OCI-LY1 (cell line): Measurements from ENCODE around the gene ICAM5.

Experiments
- H2AFZ ChIP-seq: fragments of 200-600 bp; sonication (generic), shearing (Covaris generic); 2 replicates; pipeline ENCODE4 v1.6.0; 2014; ENCODE audit warnings: antibody characterized with exemption, mild to moderate bottlenecking, low read length
- H3F3A ChIP-seq: fragments of 200-600 bp; sonication (generic), shearing (Covaris generic); 2 replicates; pipeline ENCODE4 v1.6.0; 2014; ENCODE audit warnings: mild to moderate bottlenecking, antibody characterized with exemption, low read length, moderate library complexity; ENCODE audit not compliant: insufficient read depth
- H3K27ac ChIP-seq: fragments of 200-600 bp; sonication (generic); 2 replicates; pipeline ENCODE4 v1.5.1; 2014; ENCODE audit warnings: low read length, mixed run types, mild to moderate bottlenecking, low read depth; ENCODE audit not compliant: poor library complexity, severe bottlenecking
- H3K27me3 ChIP-seq: fragments of 200-600 bp; sonication (generic); 2 replicates; pipeline ENCODE4 v1.6.0; 2014; ENCODE audit warnings: antibody characterized with exemption, mild to moderate bottlenecking, low read length, moderate library complexity; ENCODE audit not compliant: insufficient read depth
- H3K36me3 ChIP-seq: fragments of 200-600 bp; sonication (generic); 2 replicates; pipeline ENCODE4 v1.6.1; 2014; ENCODE audit warnings: mild to moderate bottlenecking, antibody characterized with exemption, low read length, moderate library complexity, mixed read lengths; ENCODE audit not compliant: insufficient read depth
- H3K4me1 ChIP-seq: fragments of 200-600 bp; sonication (generic); 2 replicates; pipeline ENCODE4 v1.5.1; 2014; ENCODE audit warnings: mild to moderate bottlenecking, low read length, moderate library complexity; ENCODE audit not compliant: insufficient read depth, severe bottlenecking
- H3K4me2 ChIP-seq: fragments of 200-600 bp; sonication (generic), shearing (Covaris generic); 2 replicates; pipeline ENCODE4 v1.6.1; 2014; ENCODE audit warnings: low read length
- H3K4me3 ChIP-seq: fragments of 200-600 bp; sonication (generic); 2 replicates; pipeline ENCODE4 v1.5.1; 2014; ENCODE audit warnings: low read length, low read depth, mild to moderate bottlenecking, mixed read lengths; ENCODE audit not compliant: poor library complexity, severe bottlenecking
- H3K79me2 ChIP-seq: fragments of 200-600 bp; shearing (Covaris generic); 2 replicates; pipeline ENCODE4 v1.6.1; 2016; ENCODE audit warnings: mixed run types, low read length, mixed read lengths; ENCODE audit not compliant: insufficient read depth
- H3K9ac ChIP-seq: fragments of 200-600 bp; sonication (generic), shearing (Covaris generic); 2 replicates; pipeline ENCODE4 v1.6.1; 2014; ENCODE audit warnings: mild to moderate bottlenecking, low read length, mixed read lengths
- H3K9me2 ChIP-seq: fragments of 200-600 bp; sonication (generic), shearing (Covaris generic); 2 replicates; pipeline ENCODE4 v1.6.1; 2014; ENCODE audit warnings: low read depth, mild to moderate bottlenecking, low read length, mixed read lengths
- H3K9me3 ChIP-seq: fragments of 200-600 bp; shearing (Covaris generic); 2 replicates; pipeline ENCODE4 v1.6.1; 2014; ENCODE audit warnings: low read length, mixed read lengths
- H4K20me1 ChIP-seq: fragments of 200-600 bp; sonication (generic), shearing (Covaris generic); 2 replicates; pipeline ENCODE4 v1.6.0; 2016; ENCODE audit warnings: mild to moderate bottlenecking, low read length; ENCODE audit not compliant: insufficient read depth
- EZH2 ChIP-seq: fragments of 200-600 bp; sonication (generic), shearing (Covaris generic); IDR thresholded peaks from 2 replicates; pipeline ENCODE4 v1.8.0; 2017; ENCODE audit warnings: borderline replicate concordance, mixed run types, mild to moderate bottlenecking, antibody characterized with exemption, low read length, moderate library complexity, mixed read lengths
- TF ChIP-seq, protein P1 (sequence below): fragments of 200-600 bp; sonication (generic), shearing (Covaris generic); IDR thresholded peaks from 2 replicates; pipeline ENCODE4 v1.5.1; 2017; ENCODE audit warnings: mild to moderate bottlenecking, antibody characterized with exemption, low read length, moderate library complexity, mixed read lengths

The ICAM5 gene

GRCh38 chr19:10318807-10319682 lies 29.3 kb downstream of the ICAM5 start:
- no peak overlapping the region for H3K9ac ChIP-seq
- no peaks in the 10 kb centered on the region for H3K9me2 ChIP-seq
- peaks cover 72% of the 10 kb centered on the region for H3K36me3 ChIP-seq
- H3K9me3 ChIP-seq: no peaks in the 10 kb centered on the region
- peaks cover 23% of the 10 kb centered on the region for H3K4me1 ChIP-seq
- H2AFZ ChIP-seq: no peak overlapping the region
- no peaks in the 10 kb centered on the region for H3K79me2 ChIP-seq
- no peaks in the 10 kb centered on the region for H4K20me1 ChIP-seq
- TF ChIP-seq, protein P1, sequence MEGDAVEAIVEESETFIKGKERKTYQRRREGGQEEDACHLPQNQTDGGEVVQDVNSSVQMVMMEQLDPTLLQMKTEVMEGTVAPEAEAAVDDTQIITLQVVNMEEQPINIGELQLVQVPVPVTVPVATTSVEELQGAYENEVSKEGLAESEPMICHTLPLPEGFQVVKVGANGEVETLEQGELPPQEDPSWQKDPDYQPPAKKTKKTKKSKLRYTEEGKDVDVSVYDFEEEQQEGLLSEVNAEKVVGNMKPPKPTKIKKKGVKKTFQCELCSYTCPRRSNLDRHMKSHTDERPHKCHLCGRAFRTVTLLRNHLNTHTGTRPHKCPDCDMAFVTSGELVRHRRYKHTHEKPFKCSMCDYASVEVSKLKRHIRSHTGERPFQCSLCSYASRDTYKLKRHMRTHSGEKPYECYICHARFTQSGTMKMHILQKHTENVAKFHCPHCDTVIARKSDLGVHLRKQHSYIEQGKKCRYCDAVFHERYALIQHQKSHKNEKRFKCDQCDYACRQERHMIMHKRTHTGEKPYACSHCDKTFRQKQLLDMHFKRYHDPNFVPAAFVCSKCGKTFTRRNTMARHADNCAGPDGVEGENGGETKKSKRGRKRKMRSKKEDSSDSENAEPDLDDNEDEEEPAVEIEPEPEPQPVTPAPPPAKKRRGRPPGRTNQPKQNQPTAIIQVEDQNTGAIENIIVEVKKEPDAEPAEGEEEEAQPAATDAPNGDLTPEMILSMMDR: no peak
- TF ChIP-seq EZH2: no peak
- H3F3A ChIP-seq: no peaks in the 10 kb centered on the region
- H3K27me3 ChIP-seq: no peaks in the 10 kb centered on the region
- H3K4me2 ChIP-seq: no peak overlapping the region
- no peak overlapping the region for H3K4me3 ChIP-seq
- no peak overlapping the region for H3K27ac ChIP-seq

DNA sequence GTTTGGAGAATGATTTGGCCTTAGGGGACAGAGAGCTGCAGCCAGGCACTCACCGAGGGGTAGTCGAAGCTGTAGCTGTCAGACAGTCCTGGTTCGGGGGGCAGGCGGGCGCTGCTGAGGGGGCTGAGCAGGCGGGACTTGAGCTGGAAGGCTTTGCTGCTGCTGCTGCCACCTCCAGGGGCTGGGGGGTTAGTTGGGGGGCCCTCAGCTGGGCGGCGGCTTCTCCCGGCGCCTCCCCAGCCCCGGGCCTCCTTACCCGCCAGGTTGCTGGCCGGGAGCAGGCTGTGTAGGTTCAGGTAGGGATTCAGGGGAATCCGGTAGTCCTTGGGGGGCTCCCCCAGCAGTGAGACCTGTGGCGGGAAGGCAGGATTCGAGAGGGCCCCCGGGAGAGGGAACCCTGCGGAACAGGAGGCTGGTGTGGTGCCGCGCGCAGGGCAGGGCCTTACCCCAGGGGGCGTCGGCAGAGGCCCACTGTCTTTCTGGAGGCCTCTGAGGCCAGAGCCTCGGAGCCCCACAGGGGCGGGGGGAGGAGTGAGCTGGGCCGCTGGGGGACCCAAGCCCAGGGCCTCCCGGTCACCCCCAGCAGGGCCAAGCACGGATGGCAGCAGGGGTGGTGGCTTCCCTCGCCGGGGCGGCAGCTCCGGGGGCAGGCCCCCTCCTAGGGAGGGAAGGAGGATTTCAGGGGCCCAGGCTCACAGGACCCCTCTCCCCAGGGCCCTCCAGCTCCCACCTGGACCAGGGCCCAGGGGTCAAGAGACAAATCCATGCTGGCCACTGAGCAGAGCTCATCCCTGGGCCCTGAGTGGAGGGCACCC lies 31.1 kb downstream of the ICAM5 start:
- Histone ChIP-seq H3K9ac (no peak overlapping the region), H3K27ac (no peak overlapping the region), H3K9me2 (no peaks in the 10 kb centered on the region), H2AFZ (no peak overlapping the region), H3K4me1 (peaks cover 14% of the 10 kb centered on the region), H3K79me2 (no peaks in the 10 kb centered on the region), H3F3A (no peaks in the 10 kb centered on the region), H3K27me3 (no peaks in the 10 kb centered on the region), H4K20me1 (no peaks in the 10 kb centered on the region), H3K4me3 (no peak overlapping the region), H3K36me3 (peaks cover 85% of the 10 kb centered on the region), H3K4me2 (no peak overlapping the region), H3K9me3 (no peaks in the 10 kb centered on the region)
- no peak for TF ChIP-seq EZH2
- TF ChIP-seq, protein P1: no peak

GRCh38 chr19:10321417-10321797 lies 31.7 kb downstream of the ICAM5 start:
- Histone ChIP-seq H3K36me3 (peaks cover 86% of the 10 kb centered on the region), H3K9me2 (no peaks in the 10 kb centered on the region), H3K27me3 (no peaks in the 10 kb centered on the region), H3K4me2 (no peak overlapping the region), H3K4me3 (no peak overlapping the region), H3K9ac (no peak overlapping the region), H3K9me3 (no peaks in the 10 kb centered on the region), H4K20me1 (no peaks in the 10 kb centered on the region), H3K4me1 (peaks cover 12% of the 10 kb centered on the region), H3K27ac (no peak overlapping the region), H2AFZ (no peak overlapping the region), H3F3A (no peaks in the 10 kb centered on the region; the same call in 1 of the 2 replicates), H3K79me2 (no peaks in the 10 kb centered on the region)
- TF ChIP-seq, protein P1: no peak
- TF ChIP-seq EZH2: no peak
